ENCODE data around the gene RREB1.

The RREB1 gene

DNA sequence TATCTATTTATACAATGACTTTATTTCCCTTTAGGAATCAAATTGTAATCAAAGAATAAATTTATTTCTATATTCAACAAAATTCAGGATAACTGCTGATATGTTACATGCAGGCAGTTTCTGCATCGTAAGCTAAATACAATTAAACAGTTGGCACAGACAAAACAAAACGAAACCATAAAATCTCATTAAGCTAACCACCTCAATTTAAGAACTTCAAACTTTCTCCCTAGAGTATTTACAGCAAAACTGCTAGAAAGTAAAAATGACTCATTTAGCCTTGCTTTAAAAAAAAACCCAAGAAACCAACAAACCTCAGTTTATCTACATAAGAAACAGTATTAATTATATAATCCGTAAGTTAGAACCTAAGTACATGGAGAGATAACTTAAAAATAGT is 188.2 kb downstream of the RREB1 start:
- no peak for DNase-seq (ENCODE audit: low read depth in 2 of 2)

GRCh38 chr6:7296602-7297001 is 188.8 kb downstream of the RREB1 start:
- DNase-seq (ENCODE audit: low read depth in 2 of 2) = no peak

GRCh38 chr6:7298113-7298512 is 190.4 kb downstream of the RREB1 start:
- no peak for DNase-seq (ENCODE audit: low read depth in 2 of 2)

DNA sequence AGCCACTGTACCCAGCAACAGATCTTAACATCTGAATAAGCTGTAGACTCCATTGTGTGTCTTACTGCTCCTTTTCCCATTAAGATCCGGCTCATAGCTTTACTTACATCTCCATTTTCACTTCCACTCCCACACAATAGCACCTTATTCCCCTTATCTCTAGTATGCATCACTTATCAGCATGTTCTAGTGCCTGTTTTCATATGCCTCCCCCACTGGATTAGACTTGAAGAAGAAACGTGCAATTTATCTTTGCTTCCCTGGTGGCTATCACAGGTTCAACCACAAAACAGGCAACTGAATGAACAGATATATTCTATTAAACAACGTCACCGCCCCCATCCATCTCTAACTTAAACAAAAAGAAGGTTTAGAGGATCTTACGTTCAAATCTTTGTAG is 193.2 kb downstream of the RREB1 start:
- DNase-seq (ENCODE audit: low read depth in 2 of 2) = no peak
